Measurements from ENCODE around the gene DUSP8. TPM values are rescaled to one million over a fixed set of nuclear protein-coding genes. Genes with fewer than 3 reads are reported as not detected.

The DUSP8 gene
- total and polyA plus RNA-seq, 2 of the 8 experiments (the other 6 are each of a cell fraction or from before 2014, with no cell fraction given), result 2.8 to 3.6 TPM

GRCh38 chr11:1546077-1546535 is 26.0 kb downstream of the DUSP8 start (continued):
- TF ChIP-seq, protein P1, sequence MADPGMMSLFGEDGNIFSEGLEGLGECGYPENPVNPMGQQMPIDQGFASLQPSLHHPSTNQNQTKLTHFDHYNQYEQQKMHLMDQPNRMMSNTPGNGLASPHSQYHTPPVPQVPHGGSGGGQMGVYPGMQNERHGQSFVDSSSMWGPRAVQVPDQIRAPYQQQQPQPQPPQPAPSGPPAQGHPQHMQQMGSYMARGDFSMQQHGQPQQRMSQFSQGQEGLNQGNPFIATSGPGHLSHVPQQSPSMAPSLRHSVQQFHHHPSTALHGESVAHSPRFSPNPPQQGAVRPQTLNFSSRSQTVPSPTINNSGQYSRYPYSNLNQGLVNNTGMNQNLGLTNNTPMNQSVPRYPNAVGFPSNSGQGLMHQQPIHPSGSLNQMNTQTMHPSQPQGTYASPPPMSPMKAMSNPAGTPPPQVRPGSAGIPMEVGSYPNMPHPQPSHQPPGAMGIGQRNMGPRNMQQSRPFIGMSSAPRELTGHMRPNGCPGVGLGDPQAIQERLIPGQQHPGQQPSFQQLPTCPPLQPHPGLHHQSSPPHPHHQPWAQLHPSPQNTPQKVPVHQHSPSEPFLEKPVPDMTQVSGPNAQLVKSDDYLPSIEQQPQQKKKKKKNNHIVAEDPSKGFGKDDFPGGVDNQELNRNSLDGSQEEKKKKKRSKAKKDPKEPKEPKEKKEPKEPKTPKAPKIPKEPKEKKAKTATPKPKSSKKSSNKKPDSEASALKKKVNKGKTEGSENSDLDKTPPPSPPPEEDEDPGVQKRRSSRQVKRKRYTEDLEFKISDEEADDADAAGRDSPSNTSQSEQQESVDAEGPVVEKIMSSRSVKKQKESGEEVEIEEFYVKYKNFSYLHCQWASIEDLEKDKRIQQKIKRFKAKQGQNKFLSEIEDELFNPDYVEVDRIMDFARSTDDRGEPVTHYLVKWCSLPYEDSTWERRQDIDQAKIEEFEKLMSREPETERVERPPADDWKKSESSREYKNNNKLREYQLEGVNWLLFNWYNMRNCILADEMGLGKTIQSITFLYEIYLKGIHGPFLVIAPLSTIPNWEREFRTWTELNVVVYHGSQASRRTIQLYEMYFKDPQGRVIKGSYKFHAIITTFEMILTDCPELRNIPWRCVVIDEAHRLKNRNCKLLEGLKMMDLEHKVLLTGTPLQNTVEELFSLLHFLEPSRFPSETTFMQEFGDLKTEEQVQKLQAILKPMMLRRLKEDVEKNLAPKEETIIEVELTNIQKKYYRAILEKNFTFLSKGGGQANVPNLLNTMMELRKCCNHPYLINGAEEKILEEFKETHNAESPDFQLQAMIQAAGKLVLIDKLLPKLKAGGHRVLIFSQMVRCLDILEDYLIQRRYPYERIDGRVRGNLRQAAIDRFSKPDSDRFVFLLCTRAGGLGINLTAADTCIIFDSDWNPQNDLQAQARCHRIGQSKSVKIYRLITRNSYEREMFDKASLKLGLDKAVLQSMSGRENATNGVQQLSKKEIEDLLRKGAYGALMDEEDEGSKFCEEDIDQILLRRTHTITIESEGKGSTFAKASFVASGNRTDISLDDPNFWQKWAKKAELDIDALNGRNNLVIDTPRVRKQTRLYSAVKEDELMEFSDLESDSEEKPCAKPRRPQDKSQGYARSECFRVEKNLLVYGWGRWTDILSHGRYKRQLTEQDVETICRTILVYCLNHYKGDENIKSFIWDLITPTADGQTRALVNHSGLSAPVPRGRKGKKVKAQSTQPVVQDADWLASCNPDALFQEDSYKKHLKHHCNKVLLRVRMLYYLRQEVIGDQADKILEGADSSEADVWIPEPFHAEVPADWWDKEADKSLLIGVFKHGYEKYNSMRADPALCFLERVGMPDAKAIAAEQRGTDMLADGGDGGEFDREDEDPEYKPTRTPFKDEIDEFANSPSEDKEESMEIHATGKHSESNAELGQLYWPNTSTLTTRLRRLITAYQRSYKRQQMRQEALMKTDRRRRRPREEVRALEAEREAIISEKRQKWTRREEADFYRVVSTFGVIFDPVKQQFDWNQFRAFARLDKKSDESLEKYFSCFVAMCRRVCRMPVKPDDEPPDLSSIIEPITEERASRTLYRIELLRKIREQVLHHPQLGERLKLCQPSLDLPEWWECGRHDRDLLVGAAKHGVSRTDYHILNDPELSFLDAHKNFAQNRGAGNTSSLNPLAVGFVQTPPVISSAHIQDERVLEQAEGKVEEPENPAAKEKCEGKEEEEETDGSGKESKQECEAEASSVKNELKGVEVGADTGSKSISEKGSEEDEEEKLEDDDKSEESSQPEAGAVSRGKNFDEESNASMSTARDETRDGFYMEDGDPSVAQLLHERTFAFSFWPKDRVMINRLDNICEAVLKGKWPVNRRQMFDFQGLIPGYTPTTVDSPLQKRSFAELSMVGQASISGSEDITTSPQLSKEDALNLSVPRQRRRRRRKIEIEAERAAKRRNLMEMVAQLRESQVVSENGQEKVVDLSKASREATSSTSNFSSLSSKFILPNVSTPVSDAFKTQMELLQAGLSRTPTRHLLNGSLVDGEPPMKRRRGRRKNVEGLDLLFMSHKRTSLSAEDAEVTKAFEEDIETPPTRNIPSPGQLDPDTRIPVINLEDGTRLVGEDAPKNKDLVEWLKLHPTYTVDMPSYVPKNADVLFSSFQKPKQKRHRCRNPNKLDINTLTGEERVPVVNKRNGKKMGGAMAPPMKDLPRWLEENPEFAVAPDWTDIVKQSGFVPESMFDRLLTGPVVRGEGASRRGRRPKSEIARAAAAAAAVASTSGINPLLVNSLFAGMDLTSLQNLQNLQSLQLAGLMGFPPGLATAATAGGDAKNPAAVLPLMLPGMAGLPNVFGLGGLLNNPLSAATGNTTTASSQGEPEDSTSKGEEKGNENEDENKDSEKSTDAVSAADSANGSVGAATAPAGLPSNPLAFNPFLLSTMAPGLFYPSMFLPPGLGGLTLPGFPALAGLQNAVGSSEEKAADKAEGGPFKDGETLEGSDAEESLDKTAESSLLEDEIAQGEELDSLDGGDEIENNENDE (IDR thresholded peaks at IDR 0.05; ENCODE audit: insufficient replicate concordance, low read length), result no peak
- TF ChIP-seq MAX (IDR thresholded peaks at IDR 0.05) (0 out of 2 replicates have a peak, but pooled peaks have one; percentile 30), EP300 (IDR thresholded peaks at IDR 0.05; ENCODE audit: borderline replicate concordance in 1 of 2, low read depth in 2 of 2, low read length in 2 of 2) (peak in 1 of 2 experiments; percentile 25; a peak in 1 of 3 replicates), HDAC2 (IDR thresholded peaks at IDR 0.05; ENCODE audit: borderline replicate concordance in 1 of 2, low read depth in 2 of 2, low read length in 2 of 2) (no peak), SP2 (IDR thresholded peaks at IDR 0.05; ENCODE audit: low read length) (no peak), TCF12 (IDR thresholded peaks at IDR 0.05; ENCODE audit: low read depth, low read length) (peak; percentile 88), RBBP5 (IDR thresholded peaks at IDR 0.05; ENCODE audit: borderline replicate concordance, low read depth, low read length) (no peak), EGR1 (IDR thresholded peaks at IDR 0.05; ENCODE audit: borderline replicate concordance, low read depth, low read length) (no peak)
- TF ChIP-seq, protein P2, sequence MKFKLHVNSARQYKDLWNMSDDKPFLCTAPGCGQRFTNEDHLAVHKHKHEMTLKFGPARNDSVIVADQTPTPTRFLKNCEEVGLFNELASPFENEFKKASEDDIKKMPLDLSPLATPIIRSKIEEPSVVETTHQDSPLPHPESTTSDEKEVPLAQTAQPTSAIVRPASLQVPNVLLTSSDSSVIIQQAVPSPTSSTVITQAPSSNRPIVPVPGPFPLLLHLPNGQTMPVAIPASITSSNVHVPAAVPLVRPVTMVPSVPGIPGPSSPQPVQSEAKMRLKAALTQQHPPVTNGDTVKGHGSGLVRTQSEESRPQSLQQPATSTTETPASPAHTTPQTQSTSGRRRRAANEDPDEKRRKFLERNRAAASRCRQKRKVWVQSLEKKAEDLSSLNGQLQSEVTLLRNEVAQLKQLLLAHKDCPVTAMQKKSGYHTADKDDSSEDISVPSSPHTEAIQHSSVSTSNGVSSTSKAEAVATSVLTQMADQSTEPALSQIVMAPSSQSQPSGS (IDR thresholded peaks at IDR 0.05; ENCODE audit: low read length), result no peak
